Anterior cingulate cortex (tissue), 58 donors: Measurements from ENCODE around the gene PALLD.
"Not testable (repeated sequence)": the region's sequence is repeated elsewhere in the genome, so short reads cannot be mapped to it uniquely, and the experiment has no call there.

Source experiments
- DNase-seq, 58 donors: peaks; one replicate each; lab custom pipeline; 2025; lab: John Stamatoyannopoulos, UW

Gene PALLD

GRCh38 chr4:168719725-168720124, 222.9 kb downstream of the PALLD start:
- no peak for DNase-seq

GRCh38 chr4:168720396-168720900, 223.6 kb downstream of the PALLD start:
- no peak for DNase-seq

- DNase-seq, result no peak
These were observed 225.5 kb downstream of the PALLD start for GRCh38 chr4:168722391-168722790.

- no peak for DNase-seq
These were observed 226.2 kb downstream of the PALLD start for GRCh38 chr4:168723020-168723419.

- no peak for DNase-seq
These were observed 226.7 kb downstream of the PALLD start for GRCh38 chr4:168723569-168723968.

GRCh38 chr4:168724243-168724642, 227.4 kb downstream of the PALLD start:
- DNase-seq, result no peak

GRCh38 chr4:168724686-168725411, 228.0 kb downstream of the PALLD start:
- DNase-seq, result no peak

GRCh38 chr4:168725930-168726329, 229.1 kb downstream of the PALLD start:
- DNase-seq, result no peak

- DNase-seq, result not testable (repeated sequence)
These were observed 230.3 kb downstream of the PALLD start for GRCh38 chr4:168727181-168727580.

GRCh38 chr4:168731006-168731636, 234.3 kb downstream of the PALLD start:
- DNase-seq, result no peak

- DNase-seq, result no peak
These were observed 235.0 kb downstream of the PALLD start for GRCh38 chr4:168731706-168732414.

GRCh38 chr4:168732714-168733113, 235.9 kb downstream of the PALLD start:
- DNase-seq, result no peak

GRCh38 chr4:168734703-168735678, 238.1 kb downstream of the PALLD start:
- no peak for DNase-seq

- DNase-seq, result no peak
These were observed 238.9 kb downstream of the PALLD start for GRCh38 chr4:168735735-168736134.

- DNase-seq, result no peak
These were observed 240.3 kb downstream of the PALLD start for GRCh38 chr4:168736860-168737805.

GRCh38 chr4:168737806-168738172, 240.9 kb downstream of the PALLD start:
- DNase-seq, result no peak

GRCh38 chr4:168739886-168740285, 243.0 kb downstream of the PALLD start:
- no peak for DNase-seq

- DNase-seq, result no peak
These were observed 243.8 kb downstream of the PALLD start for GRCh38 chr4:168740691-168741090.
